Liver (tissue), 9 donors: Measurements from ENCODE around the gene MGAT5. TPM values are rescaled to one million over a fixed set of nuclear protein-coding genes. Genes with fewer than 3 reads are reported as not detected.
A peak's percentile ranks its signal among the peaks of the same experiment; 100 is the strongest.

Source experiments
- DNase-seq: peaks from one replicate; pipeline ENCODE4 v3.0.0-alpha.2; 2017; ENCODE audit warnings: low spot score
- H3K27ac ChIP-seq, 2 donors: one replicate each; pipeline ENCODE4 v1.7.0; 2013; ENCODE audit warnings: inconsistent platforms in 2 of 2, low read length in 2 of 2, control low read depth in 1 of 2, low read depth in 1 of 2, mild to moderate bottlenecking in 1 of 2
- H3K27me3 ChIP-seq, 4 donors: one replicate each; pipeline versions ENCODE4 v1.6.1 to v1.7.0; 2013; ENCODE audit warnings: low read length in 3 of 4, inconsistent platforms in 1 of 4, mild to moderate bottlenecking in 1 of 4, moderate library complexity in 1 of 4; ENCODE audit not compliant: control insufficient read depth in 4 of 4, insufficient read depth in 4 of 4
- H3K36me3 ChIP-seq, 4 donors: one replicate each; pipeline versions ENCODE4 v1.6.1 to v1.7.0; 2013; ENCODE audit warnings: low read length in 3 of 4, mild to moderate bottlenecking in 3 of 4, low read depth in 1 of 4, moderate library complexity in 1 of 4; ENCODE audit not compliant: control insufficient read depth in 4 of 4, insufficient read depth in 3 of 4
- H3K4me1 ChIP-seq, 4 donors: one replicate each; pipeline versions ENCODE4 v1.6.1 to v1.7.0; 2013; ENCODE audit warnings: low read length in 3 of 4, mild to moderate bottlenecking in 3 of 4, moderate library complexity in 1 of 4; ENCODE audit not compliant: control insufficient read depth in 4 of 4, insufficient read depth in 4 of 4
- H3K4me3 ChIP-seq, 3 donors: one replicate each; pipeline versions ENCODE4 v1.6.1 to v1.7.0; 2013; ENCODE audit warnings: low read length in 3 of 3, control low read depth in 1 of 3, low read depth in 1 of 3, mild to moderate bottlenecking in 1 of 3
- H3K9ac ChIP-seq, 2 donors: one replicate each; pipeline ENCODE4 v1.7.0; 2013; ENCODE audit warnings: low read length in 2 of 2, mild to moderate bottlenecking in 2 of 2, moderate library complexity in 2 of 2, control low read depth in 1 of 2, low read depth in 1 of 2
- H3K9me3 ChIP-seq, 4 donors: one replicate each; pipeline versions ENCODE4 v1.6.1 to v1.7.0; 2013; ENCODE audit warnings: low read length in 3 of 4; ENCODE audit not compliant: control insufficient read depth in 4 of 4
- EGR1 ChIP-seq, 2 donors: IDR thresholded peaks; 2 replicates each; pipeline ENCODE4 v1.6.1; 2016 to 2018; ENCODE audit warnings: antibody characterized with exemption in 2 of 2, low read depth in 2 of 2
- FOXA1 ChIP-seq: IDR thresholded peaks from 2 replicates; pipeline ENCODE4 v1.6.1; 2016; ENCODE audit warnings: antibody characterized with exemption
- FOXA2 ChIP-seq: IDR thresholded peaks from 2 replicates; pipeline ENCODE4 v1.6.1; 2016; ENCODE audit warnings: antibody characterized with exemption
- GABPA ChIP-seq, 2 donors: IDR thresholded peaks in 1 of 2; conservative IDR thresholded peaks in 1 of 2; 2 replicates each; pipeline ENCODE4 v1.6.1; 2016; ENCODE audit warnings: antibody characterized with exemption in 2 of 2, mild to moderate bottlenecking in 1 of 2, moderate library complexity in 1 of 2
- HNF4A ChIP-seq, 2 donors: conservative IDR thresholded peaks; 2 replicates each; pipeline ENCODE4 v1.6.1; 2016; ENCODE audit warnings: antibody characterized with exemption in 2 of 2, mild to moderate bottlenecking in 2 of 2
- HNF4G ChIP-seq: IDR thresholded peaks from 2 replicates; pipeline ENCODE4 v1.6.1; 2016; ENCODE audit warnings: antibody characterized with exemption
- JUND ChIP-seq, 2 donors: IDR thresholded peaks; 2 replicates each; pipeline ENCODE4 v1.6.1; 2016; ENCODE audit warnings: antibody characterized with exemption in 2 of 2
- NR2F2 ChIP-seq: IDR thresholded peaks from 2 replicates; pipeline ENCODE4 v1.6.1; 2016; ENCODE audit warnings: antibody characterized with exemption
- RAD21 ChIP-seq, 2 donors: IDR thresholded peaks; 2 replicates each; pipeline ENCODE4 v1.6.1; 2016; ENCODE audit warnings: antibody characterized with exemption in 2 of 2, mild to moderate bottlenecking in 2 of 2
- RXRA ChIP-seq, 2 donors: IDR thresholded peaks; 2 replicates each; pipeline ENCODE4 v1.6.1; 2017 to 2018; ENCODE audit warnings: antibody characterized with exemption in 2 of 2, mild to moderate bottlenecking in 1 of 2
- SP1 ChIP-seq: IDR thresholded peaks from 2 replicates; pipeline ENCODE4 v1.6.1; 2018; ENCODE audit warnings: antibody characterized with exemption, mild to moderate bottlenecking
- TAF1 ChIP-seq: conservative IDR thresholded peaks from 2 replicates; pipeline ENCODE4 v1.6.1; 2016; ENCODE audit warnings: antibody characterized with exemption, mild to moderate bottlenecking
- YY1 ChIP-seq: IDR thresholded peaks from 2 replicates; pipeline ENCODE4 v1.6.1; 2016; ENCODE audit warnings: antibody characterized with exemption, mild to moderate bottlenecking
- WGBS: extraction: QIAGEN DNeasy Blood & Tissue Kit; methylation state at CpG from one replicate; pipeline ENCODE4 v1.1.7; 2013; 5-methylcytosine and 5-hydroxymethylcytosine counted together
- polyA plus RNA-seq, 2 donors: library from polyadenylated mRNA; stranded (reverse) in 1 of 2; unstranded in 1 of 2; fragments of 200-250 nt in 1 of 2; fragments of >200 nt in 1 of 2; fragmentation: Nextera tagmentation in 1 of 2; extraction: Ambion mirVana in 1 of 2; gene quantifications; one replicate each; pipeline versions ENCODE4 v1.2.1 to v1.2.3, GENCODE V29; 2013 to 2015
- total RNA-seq, 2 donors: library from RNA; depleted of rRNA; stranded (reverse); fragments of >200 nt; gene quantifications; one replicate each; pipeline ENCODE4 v1.2.3, GENCODE V29; 2014
- TF ChIP-seq, protein P1 (sequence below): IDR thresholded peaks from 2 replicates; pipeline ENCODE4 v1.6.1; 2016; ENCODE audit warnings: antibody characterized with exemption
- TF ChIP-seq, protein P2 (sequence below): IDR thresholded peaks from 2 replicates; pipeline ENCODE4 v1.6.1; 2016; ENCODE audit warnings: antibody characterized with exemption
- TF ChIP-seq, protein P3 (sequence below): fragments of 150-350 bp; IDR thresholded peaks from 2 replicates; pipeline ENCODE4 v1.5.1; 2017; ENCODE audit warnings: improper control_type of control experiment, low read depth, low read length; ENCODE audit not compliant: missing input control
- TF ChIP-seq, protein P4 (sequence below): IDR thresholded peaks from 2 replicates; pipeline ENCODE4 v1.6.1; 2016; ENCODE audit warnings: antibody characterized with exemption, mild to moderate bottlenecking
- TF ChIP-seq, protein P5 (sequence below): IDR thresholded peaks from 2 replicates; pipeline ENCODE4 v1.6.1; 2016; ENCODE audit warnings: antibody characterized with exemption
- donor health status: healthy.
- donor health status: healthy.
- donor health status: healthy.
- donor health status: healthy.
- donor health status: healthy.

MGAT5 gene
- total and polyA plus RNA-seq, 4 donors, result 1.8 to 12.7 (median 5.6) TPM

DNA sequence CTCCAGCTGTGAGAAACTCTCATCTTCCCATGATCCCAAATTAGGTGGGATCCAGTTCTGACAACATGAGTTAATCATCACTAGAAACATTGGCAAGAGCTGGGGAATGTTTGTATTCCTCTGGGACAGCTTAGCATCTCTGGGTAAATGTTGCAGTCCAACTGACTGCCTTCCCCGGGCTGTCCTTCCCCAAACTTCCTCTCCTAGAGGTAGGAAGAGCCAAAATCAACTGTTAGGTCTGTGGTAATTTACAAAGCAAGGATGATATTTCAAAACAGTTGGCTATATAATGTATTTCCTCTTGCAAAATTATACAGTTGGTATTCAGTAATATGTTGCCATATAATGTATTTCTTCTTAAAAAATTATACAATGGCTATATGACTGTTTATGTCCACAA is 148.5 kb downstream of the MGAT5 start:
- H3K4me3 ChIP-seq, result no peak overlapping the region
- TF ChIP-seq SP1 (peak; percentile 72), GABPA (IDR thresholded peaks at IDR 0.05 in 1 of 2, conservative IDR thresholded peaks at IDR 0.05 in 1 of 2) (peak; percentile 31 to 73), FOXA1 (peak; percentile 66), FOXA2 (peak; percentile 80), HNF4A (conservative IDR thresholded peaks at IDR 0.05) (peak; percentile 78 to 84), RXRA (IDR thresholded peaks at IDR 0.05) (peak; percentile 79 to 90), EGR1 (IDR thresholded peaks at IDR 0.05; ENCODE audit: low read depth in 2 of 2) (peak; percentile 56 to 91), YY1 (peak; percentile 62), TAF1 (peak; percentile 26), JUND (IDR thresholded peaks at IDR 0.05) (peak in 1 of 2 donors; percentile 82), HNF4G (peak; percentile 48), RAD21 (IDR thresholded peaks at IDR 0.05) (peak; percentile 53 to 69), NR2F2 (peak; percentile 40)
- TF ChIP-seq, protein P1, sequence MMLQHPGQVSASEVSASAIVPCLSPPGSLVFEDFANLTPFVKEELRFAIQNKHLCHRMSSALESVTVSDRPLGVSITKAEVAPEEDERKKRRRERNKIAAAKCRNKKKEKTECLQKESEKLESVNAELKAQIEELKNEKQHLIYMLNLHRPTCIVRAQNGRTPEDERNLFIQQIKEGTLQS, result peak; percentile 52
- TF ChIP-seq, protein P2, sequence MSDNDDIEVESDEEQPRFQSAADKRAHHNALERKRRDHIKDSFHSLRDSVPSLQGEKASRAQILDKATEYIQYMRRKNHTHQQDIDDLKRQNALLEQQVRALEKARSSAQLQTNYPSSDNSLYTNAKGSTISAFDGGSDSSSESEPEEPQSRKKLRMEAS, result peak; percentile 98
- TF ChIP-seq, protein P3, sequence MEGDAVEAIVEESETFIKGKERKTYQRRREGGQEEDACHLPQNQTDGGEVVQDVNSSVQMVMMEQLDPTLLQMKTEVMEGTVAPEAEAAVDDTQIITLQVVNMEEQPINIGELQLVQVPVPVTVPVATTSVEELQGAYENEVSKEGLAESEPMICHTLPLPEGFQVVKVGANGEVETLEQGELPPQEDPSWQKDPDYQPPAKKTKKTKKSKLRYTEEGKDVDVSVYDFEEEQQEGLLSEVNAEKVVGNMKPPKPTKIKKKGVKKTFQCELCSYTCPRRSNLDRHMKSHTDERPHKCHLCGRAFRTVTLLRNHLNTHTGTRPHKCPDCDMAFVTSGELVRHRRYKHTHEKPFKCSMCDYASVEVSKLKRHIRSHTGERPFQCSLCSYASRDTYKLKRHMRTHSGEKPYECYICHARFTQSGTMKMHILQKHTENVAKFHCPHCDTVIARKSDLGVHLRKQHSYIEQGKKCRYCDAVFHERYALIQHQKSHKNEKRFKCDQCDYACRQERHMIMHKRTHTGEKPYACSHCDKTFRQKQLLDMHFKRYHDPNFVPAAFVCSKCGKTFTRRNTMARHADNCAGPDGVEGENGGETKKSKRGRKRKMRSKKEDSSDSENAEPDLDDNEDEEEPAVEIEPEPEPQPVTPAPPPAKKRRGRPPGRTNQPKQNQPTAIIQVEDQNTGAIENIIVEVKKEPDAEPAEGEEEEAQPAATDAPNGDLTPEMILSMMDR, result no peak
- TF ChIP-seq, protein P4, sequence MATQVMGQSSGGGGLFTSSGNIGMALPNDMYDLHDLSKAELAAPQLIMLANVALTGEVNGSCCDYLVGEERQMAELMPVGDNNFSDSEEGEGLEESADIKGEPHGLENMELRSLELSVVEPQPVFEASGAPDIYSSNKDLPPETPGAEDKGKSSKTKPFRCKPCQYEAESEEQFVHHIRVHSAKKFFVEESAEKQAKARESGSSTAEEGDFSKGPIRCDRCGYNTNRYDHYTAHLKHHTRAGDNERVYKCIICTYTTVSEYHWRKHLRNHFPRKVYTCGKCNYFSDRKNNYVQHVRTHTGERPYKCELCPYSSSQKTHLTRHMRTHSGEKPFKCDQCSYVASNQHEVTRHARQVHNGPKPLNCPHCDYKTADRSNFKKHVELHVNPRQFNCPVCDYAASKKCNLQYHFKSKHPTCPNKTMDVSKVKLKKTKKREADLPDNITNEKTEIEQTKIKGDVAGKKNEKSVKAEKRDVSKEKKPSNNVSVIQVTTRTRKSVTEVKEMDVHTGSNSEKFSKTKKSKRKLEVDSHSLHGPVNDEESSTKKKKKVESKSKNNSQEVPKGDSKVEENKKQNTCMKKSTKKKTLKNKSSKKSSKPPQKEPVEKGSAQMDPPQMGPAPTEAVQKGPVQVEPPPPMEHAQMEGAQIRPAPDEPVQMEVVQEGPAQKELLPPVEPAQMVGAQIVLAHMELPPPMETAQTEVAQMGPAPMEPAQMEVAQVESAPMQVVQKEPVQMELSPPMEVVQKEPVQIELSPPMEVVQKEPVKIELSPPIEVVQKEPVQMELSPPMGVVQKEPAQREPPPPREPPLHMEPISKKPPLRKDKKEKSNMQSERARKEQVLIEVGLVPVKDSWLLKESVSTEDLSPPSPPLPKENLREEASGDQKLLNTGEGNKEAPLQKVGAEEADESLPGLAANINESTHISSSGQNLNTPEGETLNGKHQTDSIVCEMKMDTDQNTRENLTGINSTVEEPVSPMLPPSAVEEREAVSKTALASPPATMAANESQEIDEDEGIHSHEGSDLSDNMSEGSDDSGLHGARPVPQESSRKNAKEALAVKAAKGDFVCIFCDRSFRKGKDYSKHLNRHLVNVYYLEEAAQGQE, result peak; percentile 78
- TF ChIP-seq, protein P5, sequence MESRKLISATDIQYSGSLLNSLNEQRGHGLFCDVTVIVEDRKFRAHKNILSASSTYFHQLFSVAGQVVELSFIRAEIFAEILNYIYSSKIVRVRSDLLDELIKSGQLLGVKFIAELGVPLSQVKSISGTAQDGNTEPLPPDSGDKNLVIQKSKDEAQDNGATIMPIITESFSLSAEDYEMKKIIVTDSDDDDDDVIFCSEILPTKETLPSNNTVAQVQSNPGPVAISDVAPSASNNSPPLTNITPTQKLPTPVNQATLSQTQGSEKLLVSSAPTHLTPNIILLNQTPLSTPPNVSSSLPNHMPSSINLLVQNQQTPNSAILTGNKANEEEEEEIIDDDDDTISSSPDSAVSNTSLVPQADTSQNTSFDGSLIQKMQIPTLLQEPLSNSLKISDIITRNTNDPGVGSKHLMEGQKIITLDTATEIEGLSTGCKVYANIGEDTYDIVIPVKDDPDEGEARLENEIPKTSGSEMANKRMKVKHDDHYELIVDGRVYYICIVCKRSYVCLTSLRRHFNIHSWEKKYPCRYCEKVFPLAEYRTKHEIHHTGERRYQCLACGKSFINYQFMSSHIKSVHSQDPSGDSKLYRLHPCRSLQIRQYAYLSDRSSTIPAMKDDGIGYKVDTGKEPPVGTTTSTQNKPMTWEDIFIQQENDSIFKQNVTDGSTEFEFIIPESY, result peak; percentile 91
- H3K27me3 ChIP-seq, result no peaks in the 10 kb centered on the region
- H3K27ac ChIP-seq, result peak overlapping the region; percentile 48 to 74
- peaks cover 12 to 24% (median 23%) of the 10 kb centered on the region in 4 donors for H3K4me1 ChIP-seq
- WGBS, result 8% methylated on average over 1 of the region's 1 CpG
- no peak for DNase-seq
- no peaks in the 10 kb centered on the region for H3K9me3 ChIP-seq
- H3K9ac ChIP-seq, result no peak overlapping the region
- H3K36me3 ChIP-seq, result peaks cover 0 to 2% (median 0%) of the 10 kb centered on the region in 4 donors
